NCI-H2171 treated with DMSO at 0.1 percent for 48 hours (cell line): Measurements from ENCODE around the gene NPY4R.
"Not testable (repeated sequence)": the region's sequence is repeated elsewhere in the genome, so short reads cannot be mapped to it uniquely, and the experiment has no call there.

Experiments
- DNase-seq: peaks from one replicate; lab custom pipeline; 2025; lab: John Stamatoyannopoulos, UW

Gene NPY4R

DNA sequence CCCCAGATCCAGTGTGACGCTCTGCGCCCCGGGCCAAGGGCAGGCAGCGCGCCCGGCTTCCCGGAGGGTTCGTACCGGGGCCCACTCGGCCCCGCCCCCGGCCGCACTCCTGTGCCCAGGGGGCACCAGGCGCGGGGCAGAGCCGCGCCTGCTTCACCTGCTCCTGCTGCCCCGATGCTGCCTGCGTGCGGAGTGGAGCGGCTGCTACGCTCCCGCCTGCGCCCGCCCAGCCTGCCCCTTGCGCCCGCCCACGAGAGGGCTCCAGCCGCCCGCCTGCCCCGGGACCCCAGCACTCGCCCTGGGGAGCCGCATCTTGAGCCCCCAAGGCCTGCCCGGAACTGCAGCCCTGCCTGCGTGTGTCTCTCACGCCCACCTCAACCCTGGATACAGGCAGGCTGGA lies at the start of gene NPY4R:
Gene NPY4R, minus strand, starts transcription at position 194 of the 400 bp plus-strand sequence. CDS start 3,323 bp downstream, outside the sequence.
- DNase-seq = not testable (repeated sequence)

GRCh38 chr10:46515366-46515765 lies 49.6 kb upstream of the NPY4R start:
- no peak for DNase-seq

DNA sequence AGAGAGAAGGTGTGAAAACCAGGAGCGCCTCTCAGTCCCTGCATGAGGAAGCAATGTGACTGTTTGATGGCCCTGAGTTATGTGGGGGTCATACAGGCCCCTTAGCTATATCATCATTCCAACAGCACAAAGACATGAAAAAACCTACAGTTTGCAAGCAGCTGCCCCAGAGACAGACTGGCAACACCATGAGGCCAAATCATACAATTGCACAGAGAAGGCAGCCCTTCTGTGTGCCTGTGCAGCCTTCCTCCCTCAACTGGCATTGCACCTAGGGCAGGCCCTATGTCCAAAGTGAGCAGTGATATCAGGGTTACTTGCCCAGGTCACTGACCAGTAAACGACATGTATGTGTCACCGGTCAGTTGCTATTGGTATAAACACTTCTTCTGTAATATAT lies 49.1 kb upstream of the NPY4R start:
- no peak for DNase-seq

- DNase-seq = no peak
These were observed 48.7 kb upstream of the NPY4R start for GRCh38 chr10:46514431-46514861.

DNA sequence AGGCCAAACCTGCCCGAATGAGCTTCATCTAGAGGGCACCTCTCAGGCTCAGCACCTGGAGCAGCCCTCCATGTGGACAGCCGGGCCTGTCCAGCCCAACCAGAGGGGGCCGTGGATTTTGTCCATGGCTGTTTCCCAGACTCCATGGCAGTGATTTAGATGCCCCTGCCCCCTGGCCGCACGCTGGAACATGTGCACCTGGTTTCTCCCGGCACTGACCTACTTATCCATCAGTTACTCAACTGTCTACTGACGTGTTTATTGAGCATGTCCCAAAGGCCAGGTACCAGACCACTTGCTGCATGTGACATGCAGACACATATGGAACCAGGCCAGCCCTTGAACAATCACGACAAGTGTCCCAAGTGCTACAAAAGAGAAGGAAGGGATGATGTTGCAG lies 47.6 kb upstream of the NPY4R start:
- DNase-seq = not testable (repeated sequence)

DNA sequence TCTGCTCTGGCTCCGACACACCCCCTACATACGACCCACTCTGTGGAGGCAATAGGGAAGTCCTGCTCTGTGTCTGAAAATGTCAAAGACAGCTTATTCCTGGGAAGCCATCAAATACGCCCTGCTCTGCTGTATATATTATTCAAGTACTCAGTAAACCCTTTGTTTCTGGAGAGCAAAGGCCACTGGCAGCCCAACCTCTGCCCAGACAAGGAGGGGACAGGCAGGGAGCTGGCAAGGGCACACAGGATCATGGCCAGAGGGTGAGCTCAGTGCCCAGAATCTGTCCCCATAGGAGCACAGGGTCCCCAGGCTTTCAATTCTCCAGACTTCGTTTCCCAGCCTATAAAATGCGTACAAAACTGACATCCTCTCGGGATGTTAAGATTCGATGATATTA lies 47.0 kb upstream of the NPY4R start:
- not testable (repeated sequence) for DNase-seq

GRCh38 chr10:46512002-46512401 lies 46.2 kb upstream of the NPY4R start:
- not testable (repeated sequence) for DNase-seq

DNA sequence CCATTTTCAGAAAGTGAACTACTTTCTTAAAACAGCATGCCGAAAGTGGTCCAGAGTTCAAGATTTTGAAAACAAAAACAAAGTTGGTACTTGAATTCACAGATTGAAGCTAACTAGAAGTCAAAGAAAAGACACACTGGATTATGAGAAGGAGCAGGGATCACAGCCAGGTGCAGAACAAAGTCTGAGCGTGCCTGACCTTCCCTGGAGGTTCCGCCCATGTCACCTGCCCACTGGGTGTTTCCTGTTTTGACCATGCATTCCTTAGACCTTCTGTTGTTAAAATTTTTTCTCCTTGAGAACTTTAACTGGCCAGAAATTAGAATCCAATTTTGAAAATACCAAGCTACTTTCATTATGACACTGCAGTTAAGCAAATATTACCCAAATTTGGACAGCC lies 34.2 kb upstream of the NPY4R start:
- not testable (repeated sequence) for DNase-seq

DNA sequence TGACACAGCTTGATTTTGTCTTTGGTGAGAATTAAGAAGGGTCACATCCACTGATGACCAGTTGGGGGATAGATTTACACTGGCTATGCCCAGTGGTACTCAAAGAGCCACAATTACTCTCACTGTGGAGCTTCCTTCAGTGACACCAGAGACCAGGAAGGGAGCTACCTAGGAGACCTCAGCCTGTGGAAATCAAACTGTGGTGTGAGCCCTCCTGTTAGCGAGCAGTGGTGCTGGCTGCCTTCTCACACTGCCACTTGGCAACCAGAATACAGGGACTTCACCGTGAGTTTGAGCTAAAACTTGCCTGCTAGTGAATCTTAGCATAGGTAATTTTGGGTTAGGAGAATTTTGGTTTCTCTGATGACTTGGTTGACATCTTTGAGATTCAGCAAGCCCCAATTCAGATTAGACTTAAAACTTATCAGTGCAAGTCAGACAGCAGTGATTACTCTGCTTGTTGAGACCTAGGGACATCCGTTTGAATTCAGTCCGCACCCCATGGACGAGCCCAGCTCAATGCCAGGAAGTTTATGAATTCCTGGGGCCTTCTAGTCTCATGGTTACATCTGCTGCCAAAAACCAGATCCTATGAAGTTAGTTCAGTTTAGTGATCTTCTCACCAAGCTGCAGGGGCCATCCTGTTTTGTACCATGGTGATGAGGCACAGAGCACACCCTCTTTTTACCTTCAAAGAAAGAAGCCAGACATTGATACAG lies 33.4 kb upstream of the NPY4R start:
- DNase-seq = not testable (repeated sequence)

- DNase-seq = not testable (repeated sequence)
These were observed 32.1 kb upstream of the NPY4R start for GRCh38 chr10:46497878-46498277.

GRCh38 chr10:46497401-46497800 lies 31.6 kb upstream of the NPY4R start:
- not testable (repeated sequence) for DNase-seq

GRCh38 chr10:46491364-46492114 lies 25.8 kb upstream of the NPY4R start:
- not testable (repeated sequence) for DNase-seq

DNA sequence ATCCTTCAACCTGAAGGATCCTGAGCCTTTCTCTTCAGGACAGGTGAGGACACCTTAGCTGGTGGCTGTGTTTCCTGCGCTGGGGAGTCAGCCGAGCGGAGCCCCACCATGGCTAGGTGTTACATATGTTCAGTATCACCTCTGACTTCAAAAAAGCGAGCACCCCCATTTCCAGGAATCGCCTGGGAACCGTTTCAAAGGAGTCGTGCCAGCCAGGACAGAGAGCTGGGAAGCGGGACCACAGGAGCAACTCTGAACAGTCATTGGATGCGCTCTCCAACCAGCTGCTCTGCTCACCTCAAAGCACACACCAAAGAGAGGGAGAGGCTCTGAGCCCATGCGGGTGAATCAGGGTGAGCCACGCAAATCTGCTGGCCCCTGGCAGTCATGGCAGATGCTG lies 24.5 kb upstream of the NPY4R start:
- not testable (repeated sequence) for DNase-seq

GRCh38 chr10:46486459-46486858 lies 20.7 kb upstream of the NPY4R start:
- DNase-seq = not testable (repeated sequence)

GRCh38 chr10:46474746-46475320 lies 9.1 kb upstream of the NPY4R start:
- not testable (repeated sequence) for DNase-seq

DNA sequence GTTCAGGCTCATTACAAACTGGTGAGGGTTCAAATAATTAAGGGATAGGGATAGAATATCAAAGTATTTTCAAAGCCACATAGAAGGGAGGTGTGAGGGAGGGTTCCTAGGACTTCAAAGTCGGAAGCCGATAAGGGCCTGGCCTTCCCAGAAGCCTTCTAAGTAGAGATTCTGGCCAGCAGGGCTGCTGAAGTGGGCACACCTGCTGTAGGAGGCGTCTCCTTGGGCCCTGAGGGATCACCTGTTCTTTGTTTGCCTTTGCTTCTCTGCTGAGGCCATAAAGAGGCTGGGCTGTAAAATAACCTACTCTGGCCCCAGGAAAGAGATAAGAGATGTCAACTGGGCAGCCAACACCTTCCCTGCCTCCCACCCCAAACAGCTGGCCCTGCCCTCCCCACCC lies 8.0 kb upstream of the NPY4R start:
- DNase-seq = not testable (repeated sequence)

- DNase-seq = not testable (repeated sequence)
These were observed 4.4 kb upstream of the NPY4R start for GRCh38 chr10:46470134-46470533.

DNA sequence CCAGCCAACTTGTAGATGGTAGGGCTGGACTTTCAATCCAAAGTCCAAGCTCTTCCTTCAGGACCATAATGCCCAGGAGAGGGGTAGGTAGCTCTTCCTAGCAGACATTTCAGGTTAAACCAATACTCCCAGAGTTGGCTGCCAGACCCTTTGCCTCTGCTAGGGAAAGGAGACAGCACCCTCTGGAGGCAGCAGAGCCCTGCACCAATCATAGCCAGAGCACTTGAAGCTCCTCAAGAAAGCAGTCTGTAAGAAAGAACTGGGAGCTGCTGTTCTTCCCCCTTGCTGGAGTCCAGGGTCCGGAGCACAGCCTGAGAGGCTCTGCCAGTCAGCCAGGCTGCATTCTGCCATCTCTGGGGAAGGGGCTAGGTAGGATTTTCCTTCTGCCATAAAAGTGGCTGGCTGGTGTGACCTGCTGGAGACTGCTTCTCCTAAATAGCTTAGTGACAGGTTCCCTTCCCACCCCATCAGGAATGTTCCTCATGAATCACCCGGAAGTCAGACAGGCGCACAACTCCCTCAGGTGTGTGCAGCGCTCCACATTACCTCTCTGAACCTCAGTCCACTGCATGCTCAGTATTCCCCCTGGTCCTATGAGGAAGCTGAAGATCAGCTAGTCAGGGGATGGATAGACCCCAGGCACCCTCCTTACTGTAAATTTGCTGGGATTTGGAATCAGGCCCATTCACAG lies 2.5 kb upstream of the NPY4R start:
- not testable (repeated sequence) for DNase-seq

DNA sequence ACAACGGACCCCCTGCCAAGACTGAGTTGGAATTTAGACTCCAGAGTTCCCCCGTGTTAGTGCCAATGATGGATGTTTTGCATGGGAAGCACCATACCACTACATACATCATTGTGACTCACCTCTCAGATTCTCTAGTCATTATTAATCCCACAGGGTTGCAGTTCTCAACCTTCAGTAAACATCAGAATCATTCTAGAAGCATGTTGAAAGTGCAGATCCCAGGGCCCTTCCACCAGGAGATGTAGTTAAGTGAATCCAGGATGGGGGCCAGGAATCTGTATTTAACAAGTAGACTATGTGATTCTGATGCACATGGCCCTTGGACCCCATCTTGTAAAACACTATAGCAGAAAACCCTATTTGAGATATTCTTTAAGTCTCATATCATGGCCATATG lies 2.1 kb downstream of the NPY4R start:
- not testable (repeated sequence) for DNase-seq

DNA sequence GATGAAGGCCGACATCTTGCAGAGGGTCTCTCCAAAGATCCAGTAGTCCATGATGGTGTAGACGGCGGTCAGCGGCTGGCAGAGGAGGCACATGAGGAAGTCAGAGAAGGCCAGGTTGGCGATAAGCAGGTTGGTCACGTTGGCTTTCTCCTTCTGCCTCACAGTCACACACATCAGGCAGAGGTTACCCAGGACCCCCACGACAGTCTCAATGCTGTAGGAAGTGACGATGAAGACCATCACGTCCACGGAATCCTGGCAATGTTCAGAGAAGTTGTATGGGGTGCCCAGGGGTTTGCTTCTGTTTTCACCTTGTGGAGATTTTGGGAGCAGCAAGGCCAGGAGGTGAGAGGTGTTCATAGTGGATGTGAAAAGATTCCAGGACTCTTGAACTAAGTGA lies 3.5 kb downstream of the NPY4R start:
- not testable (repeated sequence) for DNase-seq

DNA sequence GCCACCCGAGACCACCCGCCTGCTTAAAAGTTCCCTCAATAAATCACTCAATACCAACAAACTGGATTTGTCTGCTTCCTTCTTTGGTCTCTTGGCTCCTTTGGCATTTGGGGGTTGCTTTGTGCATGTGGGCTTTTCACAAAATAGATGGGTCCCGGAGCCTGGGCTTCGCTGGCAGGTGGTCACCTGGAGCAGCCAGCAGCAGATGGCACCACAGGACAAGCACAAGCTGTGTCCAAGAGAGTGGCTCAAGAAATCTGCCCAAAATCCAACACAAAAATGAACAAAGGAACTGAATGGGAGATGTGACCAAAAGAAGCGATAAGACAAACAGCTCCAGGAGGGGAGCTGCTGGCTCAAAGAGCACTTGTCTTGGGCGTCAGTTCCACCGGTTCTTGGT lies 6.2 kb downstream of the NPY4R start:
- DNase-seq = not testable (repeated sequence)

GRCh38 chr10:46457071-46457470 lies 8.7 kb downstream of the NPY4R start:
- not testable (repeated sequence) for DNase-seq
